Liver (tissue), 9 donors: ENCODE measurements around the gene TRMT2A. TPM values are rescaled to one million over a fixed set of nuclear protein-coding genes. Genes with fewer than 3 reads are reported as not detected.

Experiments used
- DNase-seq: peaks from one replicate; pipeline ENCODE4 v3.0.0-alpha.2; 2017; ENCODE audit warnings: low spot score
- H3K27ac ChIP-seq, 2 donors: one replicate each; pipeline ENCODE4 v1.7.0; 2013; ENCODE audit warnings: inconsistent platforms in 2 of 2, low read length in 2 of 2, control low read depth in 1 of 2, low read depth in 1 of 2, mild to moderate bottlenecking in 1 of 2
- H3K27me3 ChIP-seq, 4 donors: one replicate each; pipeline versions ENCODE4 v1.6.1 to v1.7.0; 2013; ENCODE audit warnings: low read length in 3 of 4, inconsistent platforms in 1 of 4, mild to moderate bottlenecking in 1 of 4, moderate library complexity in 1 of 4; ENCODE audit not compliant: control insufficient read depth in 4 of 4, insufficient read depth in 4 of 4
- H3K36me3 ChIP-seq, 4 donors: one replicate each; pipeline versions ENCODE4 v1.6.1 to v1.7.0; 2013; ENCODE audit warnings: low read length in 3 of 4, mild to moderate bottlenecking in 3 of 4, low read depth in 1 of 4, moderate library complexity in 1 of 4; ENCODE audit not compliant: control insufficient read depth in 4 of 4, insufficient read depth in 3 of 4
- H3K4me1 ChIP-seq, 4 donors: one replicate each; pipeline versions ENCODE4 v1.6.1 to v1.7.0; 2013; ENCODE audit warnings: low read length in 3 of 4, mild to moderate bottlenecking in 3 of 4, moderate library complexity in 1 of 4; ENCODE audit not compliant: control insufficient read depth in 4 of 4, insufficient read depth in 4 of 4
- H3K4me3 ChIP-seq, 3 donors: one replicate each; pipeline versions ENCODE4 v1.6.1 to v1.7.0; 2013; ENCODE audit warnings: low read length in 3 of 3, control low read depth in 1 of 3, low read depth in 1 of 3, mild to moderate bottlenecking in 1 of 3
- H3K9ac ChIP-seq, 2 donors: one replicate each; pipeline ENCODE4 v1.7.0; 2013; ENCODE audit warnings: low read length in 2 of 2, mild to moderate bottlenecking in 2 of 2, moderate library complexity in 2 of 2, control low read depth in 1 of 2, low read depth in 1 of 2
- H3K9me3 ChIP-seq, 4 donors: one replicate each; pipeline versions ENCODE4 v1.6.1 to v1.7.0; 2013; ENCODE audit warnings: low read length in 3 of 4; ENCODE audit not compliant: control insufficient read depth in 4 of 4
- ATF3 ChIP-seq: IDR thresholded peaks from 2 replicates; pipeline ENCODE4 v1.6.1; 2016; ENCODE audit warnings: antibody characterized with exemption
- CTCF ChIP-seq: fragments of 150-350 bp; IDR thresholded peaks from 2 replicates; pipeline ENCODE4 v1.5.1; 2017; ENCODE audit warnings: improper control_type of control experiment, low read depth, low read length; ENCODE audit not compliant: missing input control
- EGR1 ChIP-seq, 2 donors: IDR thresholded peaks; 2 replicates each; pipeline ENCODE4 v1.6.1; 2016 to 2018; ENCODE audit warnings: antibody characterized with exemption in 2 of 2, low read depth in 2 of 2
- FOXA1 ChIP-seq: IDR thresholded peaks from 2 replicates; pipeline ENCODE4 v1.6.1; 2016; ENCODE audit warnings: antibody characterized with exemption
- FOXA2 ChIP-seq: IDR thresholded peaks from 2 replicates; pipeline ENCODE4 v1.6.1; 2016; ENCODE audit warnings: antibody characterized with exemption
- GABPA ChIP-seq, 2 donors: IDR thresholded peaks in 1 of 2; conservative IDR thresholded peaks in 1 of 2; 2 replicates each; pipeline ENCODE4 v1.6.1; 2016; ENCODE audit warnings: antibody characterized with exemption in 2 of 2, mild to moderate bottlenecking in 1 of 2, moderate library complexity in 1 of 2
- HNF4A ChIP-seq, 2 donors: conservative IDR thresholded peaks; 2 replicates each; pipeline ENCODE4 v1.6.1; 2016; ENCODE audit warnings: antibody characterized with exemption in 2 of 2, mild to moderate bottlenecking in 2 of 2
- HNF4G ChIP-seq: IDR thresholded peaks from 2 replicates; pipeline ENCODE4 v1.6.1; 2016; ENCODE audit warnings: antibody characterized with exemption
- JUND ChIP-seq, 2 donors: IDR thresholded peaks; 2 replicates each; pipeline ENCODE4 v1.6.1; 2016; ENCODE audit warnings: antibody characterized with exemption in 2 of 2
- MAX ChIP-seq: IDR thresholded peaks from 2 replicates; pipeline ENCODE4 v1.6.1; 2016; ENCODE audit warnings: antibody characterized with exemption
- NR2F2 ChIP-seq: IDR thresholded peaks from 2 replicates; pipeline ENCODE4 v1.6.1; 2016; ENCODE audit warnings: antibody characterized with exemption
- RAD21 ChIP-seq, 2 donors: IDR thresholded peaks; 2 replicates each; pipeline ENCODE4 v1.6.1; 2016; ENCODE audit warnings: antibody characterized with exemption in 2 of 2, mild to moderate bottlenecking in 2 of 2
- REST ChIP-seq: IDR thresholded peaks from 2 replicates; pipeline ENCODE4 v1.6.1; 2016; ENCODE audit warnings: antibody characterized with exemption, mild to moderate bottlenecking
- RXRA ChIP-seq, 2 donors: IDR thresholded peaks; 2 replicates each; pipeline ENCODE4 v1.6.1; 2017 to 2018; ENCODE audit warnings: antibody characterized with exemption in 2 of 2, mild to moderate bottlenecking in 1 of 2
- SP1 ChIP-seq: IDR thresholded peaks from 2 replicates; pipeline ENCODE4 v1.6.1; 2018; ENCODE audit warnings: antibody characterized with exemption, mild to moderate bottlenecking
- TAF1 ChIP-seq: conservative IDR thresholded peaks from 2 replicates; pipeline ENCODE4 v1.6.1; 2016; ENCODE audit warnings: antibody characterized with exemption, mild to moderate bottlenecking
- YY1 ChIP-seq: IDR thresholded peaks from 2 replicates; pipeline ENCODE4 v1.6.1; 2016; ENCODE audit warnings: antibody characterized with exemption, mild to moderate bottlenecking
- ZBTB33 ChIP-seq: IDR thresholded peaks from 2 replicates; pipeline ENCODE4 v1.6.1; 2016; ENCODE audit warnings: antibody characterized with exemption
- WGBS: extraction: QIAGEN DNeasy Blood & Tissue Kit; methylation state at CpG from one replicate; pipeline ENCODE4 v1.1.7; 2013; 5-methylcytosine and 5-hydroxymethylcytosine counted together
- polyA plus RNA-seq, 2 donors: library from polyadenylated mRNA; stranded (reverse) in 1 of 2; unstranded in 1 of 2; fragments of 200-250 nt in 1 of 2; fragments of >200 nt in 1 of 2; fragmentation: Nextera tagmentation in 1 of 2; extraction: Ambion mirVana in 1 of 2; gene quantifications; one replicate each; pipeline versions ENCODE4 v1.2.1 to v1.2.3, GENCODE V29; 2013 to 2015
- total RNA-seq, 2 donors: library from RNA; depleted of rRNA; stranded (reverse); fragments of >200 nt; gene quantifications; one replicate each; pipeline ENCODE4 v1.2.3, GENCODE V29; 2014
- donor health status: healthy.
- donor health status: healthy.
- donor health status: healthy.
- donor health status: healthy.
- donor health status: healthy.

TRMT2A gene
- total and polyA plus RNA-seq, 4 donors, result 19.9 to 32.9 (median 25.2) TPM

- no peak for TF ChIP-seq ZBTB33
- TF ChIP-seq FOXA1, result no peak
- peak; percentile 53 for TF ChIP-seq FOXA2
- peak in 1 of 2 donors; percentile 38 for TF ChIP-seq JUND (IDR thresholded peaks at IDR 0.05)
- peak; percentile 44 for TF ChIP-seq YY1
- TF ChIP-seq ATF3, result no peak
- peak; percentile 88 for TF ChIP-seq HNF4G
- no peak for TF ChIP-seq NR2F2
Measured at GRCh38 chr22:20128902-20129746, 12.1 kb upstream of the TRMT2A start (continued).

GRCh38 chr22:20128619-20128901 is 11.5 kb upstream of the TRMT2A start:
- no peak overlapping the region for H3K4me3 ChIP-seq
- H3K36me3 ChIP-seq, result peaks cover 3 to 15% (median 4%) of the 10 kb centered on the region in 4 donors
- H3K27me3 ChIP-seq, result no peaks in the 10 kb centered on the region
- H3K9me3 ChIP-seq, result no peaks in the 10 kb centered on the region
- no peak for DNase-seq
- WGBS, result 52% methylated on average over 2 of the region's 2 CpGs
- TF ChIP-seq YY1, result no peak
- TF ChIP-seq FOXA2, result no peak
- no peak for TF ChIP-seq HNF4G
- TF ChIP-seq NR2F2, result no peak
- no peak for TF ChIP-seq EGR1 (IDR thresholded peaks at IDR 0.05; ENCODE audit: low read depth in 2 of 2)
- TF ChIP-seq REST, result no peak
- TF ChIP-seq MAX, result no peak
- no peak for TF ChIP-seq RXRA (IDR thresholded peaks at IDR 0.05)
- no peak for TF ChIP-seq SP1
- no peak for TF ChIP-seq ATF3
- no peak for TF ChIP-seq FOXA1
- TF ChIP-seq TAF1, result no peak
- no peak for TF ChIP-seq RAD21 (IDR thresholded peaks at IDR 0.05)
- TF ChIP-seq ZBTB33, result no peak
- TF ChIP-seq CTCF, result no peak
- TF ChIP-seq JUND (IDR thresholded peaks at IDR 0.05), result no peak
- no peak for TF ChIP-seq HNF4A (conservative IDR thresholded peaks at IDR 0.05)
- no peak for TF ChIP-seq GABPA (IDR thresholded peaks at IDR 0.05 in 1 of 2, conservative IDR thresholded peaks at IDR 0.05 in 1 of 2)
- H3K4me1 ChIP-seq, result peaks cover 11 to 83% (median 74%) of the 10 kb centered on the region in 4 donors
- H3K9ac ChIP-seq, result no peak overlapping the region
- H3K27ac ChIP-seq, result peak overlapping the region; percentile 3 to 66
